Medulla oblongata (tissue), 1 donor: ENCODE measurements around the gene TRMT11.
"Not testable (repeated sequence)": the region's sequence is repeated elsewhere in the genome, so short reads cannot be mapped to it uniquely, and the experiment has no call there.

Experiments used
- DNase-seq: peaks from one replicate; pipeline ENCODE4 v3.0.0-alpha.2; 2015; ENCODE audit errors: extremely low spot score

Gene TRMT11

GRCh38 chr6:125986301-125987025 is at the start of gene TRMT11:
TRMT11 (plus strand) TSS chr6:125986540; CDS start chr6:125986551, 11 bp downstream.
- peak; percentile 93 for DNase-seq

GRCh38 chr6:125939026-125939425 is 47.3 kb upstream of the TRMT11 start:
- no peak for DNase-seq

- DNase-seq: no peak
These were observed 46.5 kb upstream of the TRMT11 start for GRCh38 chr6:125939791-125940190.

- DNase-seq: no peak
These were observed 45.9 kb upstream of the TRMT11 start for GRCh38 chr6:125940247-125941041.

- DNase-seq: no peak
These were observed 43.4 kb upstream of the TRMT11 start for GRCh38 chr6:125942672-125943527.

GRCh38 chr6:125943528-125944433 is 42.6 kb upstream of the TRMT11 start:
- DNase-seq: no peak

GRCh38 chr6:125944434-125944816 is 41.9 kb upstream of the TRMT11 start:
- peak; percentile 91 for DNase-seq

GRCh38 chr6:125944896-125945295 is 41.4 kb upstream of the TRMT11 start:
- DNase-seq: no peak

- no peak for DNase-seq
These were observed 40.8 kb upstream of the TRMT11 start for GRCh38 chr6:125945378-125946141.

GRCh38 chr6:125947615-125948014 is 38.7 kb upstream of the TRMT11 start:
- no peak for DNase-seq

- no peak for DNase-seq
These were observed 37.9 kb upstream of the TRMT11 start for GRCh38 chr6:125948455-125948854.

- DNase-seq: no peak
These were observed 37.3 kb upstream of the TRMT11 start for GRCh38 chr6:125949069-125949468.

GRCh38 chr6:125950293-125950692 is 36.0 kb upstream of the TRMT11 start:
- no peak for DNase-seq

- DNase-seq: not testable (repeated sequence)
These were observed 35.6 kb upstream of the TRMT11 start for GRCh38 chr6:125950716-125951115.

GRCh38 chr6:125951323-125951722 is 35.0 kb upstream of the TRMT11 start:
- DNase-seq: no peak

- DNase-seq: no peak
These were observed 33.4 kb upstream of the TRMT11 start for GRCh38 chr6:125952764-125953501.

GRCh38 chr6:125953502-125953875 is 32.9 kb upstream of the TRMT11 start:
- DNase-seq: no peak

- DNase-seq: no peak
These were observed 31.5 kb upstream of the TRMT11 start for GRCh38 chr6:125954735-125955339.

- no peak for DNase-seq
These were observed 30.4 kb upstream of the TRMT11 start for GRCh38 chr6:125955973-125956372.
